HG02571 (cell line): ENCODE data around the gene ETNK1.

Experiments used
- ATAC-seq: cut with Tn5 transposase; IDR thresholded peaks from one replicate; pipeline ENCODE4 v1.9.1; 2021; ENCODE audit warnings: mild to moderate bottlenecking, moderate library complexity; ENCODE audit not compliant: unreplicated experiment

The ETNK1 gene

GRCh38 chr12:22731236-22731635, 106.3 kb downstream of the ETNK1 start:
- no peak for ATAC-seq

- no peak for ATAC-seq
Measured at GRCh38 chr12:22733756-22734155, 108.8 kb downstream of the ETNK1 start.

DNA sequence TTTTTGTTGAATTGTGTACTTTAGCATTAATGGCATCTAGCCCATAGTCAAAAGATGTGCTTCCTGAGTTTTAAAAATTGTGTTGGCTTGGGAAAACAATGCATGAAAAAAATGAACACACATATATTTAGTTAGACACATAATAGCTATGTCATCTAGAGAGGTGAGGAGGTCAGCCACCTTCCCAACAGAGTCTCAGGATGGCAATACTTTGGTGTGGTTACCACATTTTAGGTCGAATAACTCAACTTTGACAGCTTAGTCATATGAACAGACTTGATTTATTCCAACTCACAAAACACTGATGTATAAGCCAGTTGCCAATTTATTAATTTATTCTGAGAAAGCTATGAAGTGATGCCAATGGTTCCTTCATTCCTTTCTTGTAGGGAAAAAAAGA, 114.0 kb downstream of the ETNK1 start:
- ATAC-seq = no peak
